ENCODE data around the gene WDR44. TPM values are rescaled to one million over a fixed set of nuclear protein-coding genes. Genes with fewer than 3 reads are reported as not detected.

WDR44 gene
- total and polyA plus RNA-seq, 2 donors (not counting 3 experiments of a cell fraction or from before 2014, with no cell fraction given) = 6.5 to 17.4 TPM

DNA sequence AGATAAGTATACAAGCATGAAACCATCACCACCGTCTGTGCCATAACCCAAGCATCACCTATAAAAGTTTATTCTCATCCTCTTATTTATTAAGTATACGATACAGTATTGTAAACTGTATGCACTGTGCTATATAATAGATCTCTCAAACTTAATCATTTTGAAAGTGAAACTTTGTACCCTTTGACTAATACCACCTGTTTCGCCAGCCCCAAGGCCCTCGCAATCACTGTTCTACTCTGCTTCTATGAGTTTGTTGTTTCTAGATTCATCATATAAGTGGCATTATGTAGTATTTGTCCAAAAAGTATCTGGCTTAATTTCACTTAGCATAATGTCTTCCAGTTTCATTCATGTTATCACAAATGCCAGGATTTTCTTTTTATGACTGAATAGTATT lies 77.7 kb downstream of the WDR44 start:
- intact Hi-C loops (cut with micrococcal nuclease) (no loop called here), dilution Hi-C loops (cut with MboI; ENCODE audit: extremely low pct_ligation_motif_present, low sequenced_read_pairs) (no loop called here)
- no peak overlapping the region for H3K27ac ChIP-seq (ENCODE audit: insufficient read depth, low read depth, low read length)
- FAIRE-seq (no peak), DNase-seq (ENCODE audit: low read depth, low spot score) (no peak)
- no peaks in the 10 kb centered on the region for H3K9me3 ChIP-seq (replicated peaks; ENCODE audit: control insufficient read depth, insufficient read depth, low read length)
- no peaks in the 10 kb centered on the region for H3K9me1 ChIP-seq (replicated peaks; ENCODE audit: control insufficient read depth, extremely low read depth, insufficient read depth, low read length)
- TF ChIP-seq, protein P1, sequence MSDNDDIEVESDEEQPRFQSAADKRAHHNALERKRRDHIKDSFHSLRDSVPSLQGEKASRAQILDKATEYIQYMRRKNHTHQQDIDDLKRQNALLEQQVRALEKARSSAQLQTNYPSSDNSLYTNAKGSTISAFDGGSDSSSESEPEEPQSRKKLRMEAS (IDR thresholded peaks at IDR 0.05; ENCODE audit: insufficient read depth, insufficient read length) = no peak
- no peak for TF ChIP-seq EZH2 (IDR thresholded peaks at IDR 0.05; ENCODE audit: borderline replicate concordance, low read depth, low read length, severe bottlenecking)
- no peak for TF ChIP-seq MYC (IDR thresholded peaks at IDR 0.05; ENCODE audit: low read depth, low read length)
- TF ChIP-seq POLR2A (IDR thresholded peaks at IDR 0.05; ENCODE audit: low read depth, low read length) = no peak
- no peak for TF ChIP-seq FOS (IDR thresholded peaks at IDR 0.05; ENCODE audit: borderline replicate concordance, insufficient read depth, low read length)
- no peak for TF ChIP-seq JUN (IDR thresholded peaks at IDR 0.05; ENCODE audit: borderline replicate concordance, insufficient read depth, insufficient read length, low read depth)
- no peak for TF ChIP-seq CTCF (IDR thresholded peaks at IDR 0.05; ENCODE audit: extremely low read depth in 1 of 2, insufficient read depth in 1 of 2, low read depth in 1 of 2, low read length in 2 of 2)
- no peak for TF ChIP-seq POLR2AphosphoS5 (IDR thresholded peaks at IDR 0.05; ENCODE audit: insufficient read depth, low read depth, low read length)
- no peak for TF ChIP-seq GATA2 (IDR thresholded peaks at IDR 0.05; ENCODE audit: insufficient read depth, insufficient read length, low read depth, low read length)
- no peak overlapping the region for H3K9ac ChIP-seq (replicated peaks; ENCODE audit: extremely low read depth, insufficient read depth, low read length)
- BruUV-seq (replicated peaks) = no TSS peak
- no peaks in the 10 kb centered on the region for H3K27me3 ChIP-seq (ENCODE audit: control insufficient read depth in 2 of 2, insufficient read depth in 2 of 2, low read length in 2 of 2)
- no peak overlapping the region for H2AFZ ChIP-seq (ENCODE audit: low read depth, low read length)
- ChIA-PET POLR2A (no interaction called here), CTCF (no interaction called here)
- no peak overlapping the region for H3K4me3 ChIP-seq (replicated peaks in 1 of 3; ENCODE audit: insufficient read depth in 1 of 3, low read depth in 1 of 3, low read length in 3 of 3)
- H3K36me3 ChIP-seq (ENCODE audit: control insufficient read depth in 2 of 2, extremely low read depth in 1 of 2, insufficient read depth in 2 of 2, low read length in 2 of 2) = no peaks in the 10 kb centered on the region
- no peak overlapping the region for H3K4me2 ChIP-seq (ENCODE audit: insufficient read depth, low read length)
- no peaks in the 10 kb centered on the region for H3K79me2 ChIP-seq (ENCODE audit: control insufficient read depth, insufficient read depth, low read length)
- H4K20me1 ChIP-seq (replicated peaks; ENCODE audit: control insufficient read depth, extremely low read depth, insufficient read depth, low read length) = no peaks in the 10 kb centered on the region
- H3K4me1 ChIP-seq (ENCODE audit: control insufficient read depth, extremely low read depth, insufficient read depth, low read length) = no peaks in the 10 kb centered on the region
